HG02970 (cell line): Measurements from ENCODE around the gene CORO6.
"Not testable (repeated sequence)": the region's sequence is repeated elsewhere in the genome, so short reads cannot be mapped to it uniquely, and the experiment has no call there.

Experiments used
- ATAC-seq: cut with Tn5 transposase; IDR thresholded peaks from one replicate; pipeline ENCODE4 v1.9.1; 2021; ENCODE audit warnings: mild to moderate bottlenecking, moderate library complexity, moderate number of reproducible peaks; ENCODE audit not compliant: unreplicated experiment, low FRiP score

Gene CORO6

GRCh38 chr17:29622337-29623282 is at the start of gene CORO6:
Gene CORO6, minus strand, starts transcription at chr17:29622912. Its CDS starts 1,491 bp downstream, at chr17:29621421.
- no peak for ATAC-seq

- no peak for ATAC-seq
Measured at GRCh38 chr17:29671661-29672060, 48.9 kb upstream of the CORO6 start.

- ATAC-seq, result no peak
Measured at GRCh38 chr17:29669266-29669665, 46.6 kb upstream of the CORO6 start.

- no peak for ATAC-seq
Measured at GRCh38 chr17:29667969-29668368, 45.3 kb upstream of the CORO6 start.

- no peak for ATAC-seq
Measured at GRCh38 chr17:29665481-29665810, 42.7 kb upstream of the CORO6 start.

- ATAC-seq, result no peak
Measured at GRCh38 chr17:29664743-29665480, 42.2 kb upstream of the CORO6 start.

- no peak for ATAC-seq
Measured at GRCh38 chr17:29663155-29663554, 40.4 kb upstream of the CORO6 start.

- no peak for ATAC-seq
Measured at GRCh38 chr17:29661213-29661612, 38.5 kb upstream of the CORO6 start.

- ATAC-seq, result no peak
Measured at GRCh38 chr17:29659155-29659554, 36.4 kb upstream of the CORO6 start.

GRCh38 chr17:29655323-29655722 is 32.6 kb upstream of the CORO6 start:
- no peak for ATAC-seq

- no peak for ATAC-seq
Measured at GRCh38 chr17:29653995-29654714, 31.4 kb upstream of the CORO6 start.

GRCh38 chr17:29652976-29653375 is 30.3 kb upstream of the CORO6 start:
- no peak for ATAC-seq

GRCh38 chr17:29651913-29652312 is 29.2 kb upstream of the CORO6 start:
- ATAC-seq, result not testable (repeated sequence)

GRCh38 chr17:29650396-29650795 is 27.7 kb upstream of the CORO6 start:
- ATAC-seq, result no peak

GRCh38 chr17:29649359-29649758 is 26.6 kb upstream of the CORO6 start:
- no peak for ATAC-seq

- no peak for ATAC-seq
Measured at GRCh38 chr17:29648005-29648404, 25.3 kb upstream of the CORO6 start.

GRCh38 chr17:29645515-29646051 is 22.9 kb upstream of the CORO6 start:
- no peak for ATAC-seq

GRCh38 chr17:29643817-29644160 is 21.1 kb upstream of the CORO6 start:
- no peak for ATAC-seq

GRCh38 chr17:29642171-29642611 is 19.5 kb upstream of the CORO6 start:
- ATAC-seq, result no peak

- ATAC-seq, result no peak
Measured at GRCh38 chr17:29640981-29641642, 18.4 kb upstream of the CORO6 start.
